Fibroblast of the aortic adventitia (primary cell): ENCODE data around the gene SEMA4D. TPM values are rescaled to one million over a fixed set of nuclear protein-coding genes. Genes with fewer than 3 reads are reported as not detected.
"Not testable (repeated sequence)": the region's sequence is repeated elsewhere in the genome, so short reads cannot be mapped to it uniquely, and the experiment has no call there.

Experiments used
- DNase-seq: peaks from one replicate; pipeline ENCODE4 v3.0.0-alpha.2; 2010; ENCODE audit warnings: low read depth
- H3K4me3 ChIP-seq: 2 replicates; pipeline ENCODE4 v1.5.1; 2011; ENCODE audit warnings: low read depth, mild to moderate bottlenecking, control low read depth, low read length, moderate library complexity
- total RNA-seq: library from RNA; depleted of rRNA; stranded (reverse); fragments of >200 nt; gene quantifications from 2 replicates; pipeline ENCODE4 v1.2.3, GENCODE V29; 2012; ENCODE audit warnings: low replicate concordance
- TF ChIP-seq, protein P1 (sequence below): IDR thresholded peaks from 2 replicates; pipeline ENCODE4 v1.5.1; 2011; ENCODE audit warnings: mild to moderate bottlenecking, low read length, control low read depth, inconsistent platforms; ENCODE audit not compliant: insufficient read depth

The SEMA4D gene
- total RNA-seq, 1 donor, result 0.36 TPM

DNA sequence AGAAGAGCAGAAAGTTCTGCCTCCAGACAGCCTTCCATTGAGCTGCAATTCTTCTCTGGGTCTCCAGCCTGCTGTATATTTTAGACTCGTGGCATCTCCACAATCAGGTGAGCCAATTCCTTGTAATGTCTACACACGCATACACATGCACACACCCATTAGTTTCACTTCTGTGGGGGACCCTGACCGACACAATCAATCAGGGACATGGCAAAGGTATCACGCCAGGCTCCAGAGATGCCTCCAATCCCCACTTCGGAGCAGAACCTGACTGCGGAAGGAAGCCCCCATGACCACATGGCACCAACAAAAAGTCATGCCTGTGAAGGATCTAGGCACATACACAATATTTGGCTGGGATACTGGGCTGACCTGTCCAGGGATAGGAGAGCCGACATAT lies 21.4 kb downstream of the SEMA4D start:
- TF ChIP-seq, protein P1, sequence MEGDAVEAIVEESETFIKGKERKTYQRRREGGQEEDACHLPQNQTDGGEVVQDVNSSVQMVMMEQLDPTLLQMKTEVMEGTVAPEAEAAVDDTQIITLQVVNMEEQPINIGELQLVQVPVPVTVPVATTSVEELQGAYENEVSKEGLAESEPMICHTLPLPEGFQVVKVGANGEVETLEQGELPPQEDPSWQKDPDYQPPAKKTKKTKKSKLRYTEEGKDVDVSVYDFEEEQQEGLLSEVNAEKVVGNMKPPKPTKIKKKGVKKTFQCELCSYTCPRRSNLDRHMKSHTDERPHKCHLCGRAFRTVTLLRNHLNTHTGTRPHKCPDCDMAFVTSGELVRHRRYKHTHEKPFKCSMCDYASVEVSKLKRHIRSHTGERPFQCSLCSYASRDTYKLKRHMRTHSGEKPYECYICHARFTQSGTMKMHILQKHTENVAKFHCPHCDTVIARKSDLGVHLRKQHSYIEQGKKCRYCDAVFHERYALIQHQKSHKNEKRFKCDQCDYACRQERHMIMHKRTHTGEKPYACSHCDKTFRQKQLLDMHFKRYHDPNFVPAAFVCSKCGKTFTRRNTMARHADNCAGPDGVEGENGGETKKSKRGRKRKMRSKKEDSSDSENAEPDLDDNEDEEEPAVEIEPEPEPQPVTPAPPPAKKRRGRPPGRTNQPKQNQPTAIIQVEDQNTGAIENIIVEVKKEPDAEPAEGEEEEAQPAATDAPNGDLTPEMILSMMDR, result no peak
- no peak overlapping the region for H3K4me3 ChIP-seq
- DNase-seq, result no peak

DNA sequence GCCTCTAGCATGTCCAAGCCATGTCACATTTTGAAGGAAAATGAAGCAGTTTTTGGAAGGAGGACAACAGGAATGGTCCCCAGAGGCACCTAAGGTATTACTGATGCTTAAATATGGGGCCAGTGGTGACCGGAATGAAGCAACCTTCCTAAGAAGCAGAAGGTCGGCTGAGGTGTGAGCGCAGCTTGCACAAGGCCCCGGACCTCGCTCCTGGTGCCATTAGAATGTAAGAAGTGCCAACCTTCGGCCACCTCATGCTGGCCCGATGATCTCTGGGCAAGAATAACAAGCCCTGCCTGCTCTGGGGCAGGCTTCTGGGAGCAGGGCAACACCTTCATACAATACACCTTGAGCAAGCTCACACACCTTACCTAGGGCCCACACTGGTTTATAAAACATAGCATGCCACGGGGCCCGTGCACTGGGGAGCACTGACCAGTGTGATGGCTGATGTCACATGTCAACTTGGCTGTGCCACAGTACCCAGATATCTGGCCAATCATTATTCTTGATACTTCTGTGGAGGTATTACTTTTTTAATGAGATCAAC lies 21.9 kb downstream of the SEMA4D start:
- TF ChIP-seq, protein P1, result no peak
- DNase-seq, result no peak
- H3K4me3 ChIP-seq, result no peak overlapping the region

DNA sequence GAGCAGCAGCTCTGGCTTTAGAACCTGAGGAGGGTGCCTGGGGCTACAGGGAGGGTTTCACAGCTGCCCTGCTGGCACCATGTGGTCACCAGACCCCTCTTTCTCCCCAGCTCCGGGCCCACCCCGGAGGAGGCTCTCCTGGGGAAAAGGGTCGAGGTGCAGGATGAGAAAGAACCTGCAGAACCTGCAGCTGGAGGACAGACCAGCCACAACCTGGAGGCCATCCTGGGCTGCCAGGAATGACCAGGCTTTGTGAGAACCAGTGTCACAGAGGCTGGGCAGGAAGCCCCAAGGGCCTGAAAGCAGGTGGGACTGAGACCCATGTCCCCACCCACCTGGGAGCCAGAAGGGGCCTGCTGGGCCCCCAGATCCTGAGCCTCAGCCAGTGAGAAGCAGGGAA lies 23.0 kb downstream of the SEMA4D start:
- TF ChIP-seq, protein P1, result no peak
- no peak overlapping the region for H3K4me3 ChIP-seq
- no peak for DNase-seq

DNA sequence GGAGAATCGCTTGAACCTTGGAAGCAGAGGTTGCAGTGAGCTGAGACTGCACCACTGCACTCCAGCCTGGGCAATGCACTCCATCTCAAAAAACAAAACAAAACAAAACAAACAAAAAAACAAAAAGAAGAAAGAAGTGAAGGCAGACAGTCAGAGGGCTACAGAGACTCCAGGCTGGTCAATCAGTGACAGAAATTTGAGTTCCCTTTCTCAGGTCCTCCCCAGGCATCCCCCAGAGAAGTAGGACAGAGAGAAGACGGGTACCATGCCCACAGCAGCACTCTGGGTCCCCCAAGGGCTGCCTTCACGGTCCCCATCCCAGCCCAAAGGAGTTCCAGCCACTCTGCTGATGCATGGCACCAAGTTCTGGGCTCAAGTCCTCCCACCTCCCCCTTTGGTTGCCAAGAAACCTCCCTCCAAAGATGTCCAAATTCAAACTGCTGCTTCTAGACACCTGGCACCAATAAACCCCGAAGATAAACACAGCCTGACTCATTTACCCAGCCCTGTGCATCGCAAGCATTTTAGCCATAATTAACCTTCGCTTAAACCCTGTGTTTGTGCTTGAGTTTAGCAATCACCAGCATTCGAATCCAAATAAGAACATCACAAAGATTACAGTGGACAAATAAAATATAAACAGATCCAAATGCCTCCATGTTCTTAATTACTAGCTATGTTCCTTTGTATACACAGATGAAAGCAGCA lies 24.0 kb downstream of the SEMA4D start:
- no peak for DNase-seq
- TF ChIP-seq, protein P1, result no peak
- no peak overlapping the region for H3K4me3 ChIP-seq

DNA sequence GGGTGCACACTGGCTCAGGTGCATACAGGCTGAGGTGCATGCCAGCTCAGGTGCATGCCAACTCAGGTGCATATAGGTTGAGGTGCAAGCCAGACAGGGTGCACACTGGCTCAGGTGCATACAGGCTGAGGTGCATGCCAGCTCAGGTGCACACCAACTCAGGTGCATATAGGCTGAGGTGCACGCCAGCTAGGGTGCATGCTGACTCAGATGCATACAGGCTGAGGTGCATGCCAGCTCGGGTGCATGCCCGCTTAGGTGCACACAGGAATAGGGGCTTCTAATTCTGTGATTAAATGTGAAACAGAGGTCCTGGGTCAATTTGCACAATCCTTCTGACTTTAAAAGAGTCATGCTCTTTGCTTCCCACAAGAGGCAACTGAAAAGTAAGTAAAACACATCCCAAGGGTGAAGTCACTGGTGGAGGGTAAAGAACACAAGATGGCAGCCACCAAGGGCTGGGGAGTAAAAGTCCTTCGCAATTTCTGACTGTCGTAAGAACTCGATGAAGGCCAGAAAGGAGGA lies 26.1 kb downstream of the SEMA4D start:
- H3K4me3 ChIP-seq, DNase-seq: not testable (repeated sequence)

DNA sequence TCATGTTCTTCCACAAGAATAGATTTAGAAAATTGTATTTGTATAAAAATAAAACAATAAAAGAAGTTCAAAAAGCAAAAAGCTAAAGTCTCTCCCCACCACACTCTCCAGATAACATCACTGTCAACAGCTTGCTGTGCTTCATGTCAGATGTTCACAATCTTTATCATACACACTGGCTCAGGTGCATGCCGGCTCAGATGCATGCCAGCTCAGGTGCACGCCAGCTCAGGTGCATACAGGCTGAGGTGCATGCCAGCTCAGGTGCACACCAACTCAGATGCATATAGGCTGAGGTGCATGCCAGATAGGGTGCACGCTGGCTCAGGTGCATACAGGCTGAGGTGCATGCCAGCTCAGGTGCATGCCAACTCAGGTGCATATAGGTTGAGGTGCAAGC lies 26.5 kb downstream of the SEMA4D start:
- TF ChIP-seq, protein P1, result no peak
- no peak for DNase-seq
- no peak overlapping the region for H3K4me3 ChIP-seq

DNA sequence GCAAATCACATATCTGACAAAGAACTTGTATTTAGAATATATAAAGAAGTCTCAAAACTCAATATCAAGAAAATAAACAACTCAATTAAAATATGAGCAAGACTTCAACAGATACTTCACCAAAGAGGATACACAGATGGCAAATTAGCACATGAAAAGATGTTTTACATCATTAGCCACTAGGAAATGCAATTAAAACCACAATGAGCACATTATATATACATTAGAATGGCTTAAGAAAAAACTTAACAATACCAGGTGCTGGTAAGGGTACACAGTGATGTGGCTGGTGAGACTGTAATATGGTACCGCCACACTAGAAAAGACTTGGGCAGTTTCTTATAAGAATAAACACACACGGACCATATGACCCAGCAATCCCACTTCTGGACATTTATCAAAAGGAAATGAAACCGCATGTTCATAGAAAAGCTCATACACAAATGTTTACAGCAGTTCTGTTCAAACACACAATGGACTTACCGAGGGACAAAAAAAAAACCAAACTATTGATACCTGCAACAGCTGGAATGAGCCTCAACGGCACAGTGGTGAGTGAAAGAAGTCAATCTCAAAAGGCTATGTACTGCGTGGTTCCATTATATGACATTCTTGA lies 27.6 kb downstream of the SEMA4D start:
- no peak for DNase-seq
- no peak overlapping the region for H3K4me3 ChIP-seq
- TF ChIP-seq, protein P1, result no peak
